ENCODE data around the gene FAM222B.

- TF ChIP-seq CTCF (conservative IDR thresholded peaks at IDR 0.05; ENCODE audit: low read length), result no peak
- TF ChIP-seq EZH2phosphoT487 (IDR thresholded peaks at IDR 0.05; ENCODE audit: borderline replicate concordance, low read depth, low read length), result no peak
Observed at GRCh38 chr17:28891201-28891600, 48.6 kb upstream of the FAM222B start.
